ENCODE data around the gene XPO1. TPM values are rescaled to one million over a fixed set of nuclear protein-coding genes. Genes with fewer than 3 reads are reported as not detected.
"Not testable (repeated sequence)": the region's sequence is repeated elsewhere in the genome, so short reads cannot be mapped to it uniquely, and the experiment has no call there.

Gene XPO1
- total RNA-seq (2014; rRNA removed; shearing (Covaris generic)) = 134 and 210 TPM in 2 replicates

DNA sequence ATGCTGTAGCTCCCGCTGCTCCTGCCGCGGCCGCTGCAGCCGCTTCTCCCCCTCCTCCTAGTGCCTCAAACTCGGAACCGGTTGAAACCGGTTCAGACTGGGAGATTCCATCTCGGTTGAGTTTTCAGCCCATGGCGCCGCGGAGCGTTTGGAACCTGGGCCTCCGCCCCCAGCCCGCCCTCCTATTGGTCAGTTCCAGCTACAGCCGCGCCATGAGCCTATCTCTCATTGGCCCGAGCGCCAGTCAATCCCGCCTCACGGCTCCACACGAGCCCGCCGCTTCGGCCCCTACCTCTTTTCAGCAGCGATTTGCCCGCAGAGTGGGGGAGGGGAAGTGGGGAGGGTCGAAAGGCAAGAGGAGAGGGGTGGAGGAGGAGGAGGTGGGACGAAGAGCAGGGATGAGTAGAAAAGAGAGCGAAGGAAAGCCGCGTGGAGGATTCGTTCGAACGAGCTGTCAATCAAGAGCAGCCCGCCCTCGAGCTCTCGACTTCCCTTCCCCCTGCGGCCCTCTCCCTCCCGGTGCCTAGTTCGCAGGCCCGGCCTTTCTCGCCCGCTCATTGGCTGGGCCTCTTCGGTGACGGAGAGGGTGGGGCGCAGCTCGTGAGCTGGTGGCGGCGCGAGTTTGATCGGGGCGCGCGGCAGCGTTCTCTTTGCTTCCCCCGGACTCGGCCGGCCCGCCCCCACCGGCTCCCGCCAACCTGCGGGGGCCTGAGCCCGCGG lies at the start of gene XPO1:
Gene XPO1, minus strand, starts transcription at position 157 of the 720 bp plus-strand sequence. CDS start 4,459 bp downstream, outside the sequence.
- DNase-seq (ENCODE audit: low read depth) = peak; percentile 97

DNA sequence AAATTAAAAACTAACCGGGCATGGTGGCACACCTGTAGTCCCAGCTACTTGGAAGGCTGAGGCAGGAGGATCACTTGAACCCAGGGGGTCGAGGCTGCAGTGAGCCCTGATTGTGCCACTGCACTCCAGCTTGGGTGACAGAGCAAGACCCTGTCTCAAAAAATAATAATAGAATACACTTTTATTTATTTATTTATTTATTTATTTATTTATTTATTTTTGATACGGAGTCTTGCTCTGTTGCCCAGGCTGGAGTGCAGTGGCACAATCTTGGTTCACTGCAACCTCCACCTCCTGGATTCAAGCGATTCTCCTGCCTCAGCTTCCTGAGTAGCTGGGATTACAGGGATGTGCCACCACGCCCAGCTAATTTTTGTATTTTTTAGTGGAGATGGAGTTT lies 48.8 kb upstream of the XPO1 start:
- not testable (repeated sequence) for DNase-seq (ENCODE audit: low read depth)

- no peak for DNase-seq (ENCODE audit: low read depth)
These were observed 47.2 kb upstream of the XPO1 start for GRCh38 chr2:61585383-61585782.

DNA sequence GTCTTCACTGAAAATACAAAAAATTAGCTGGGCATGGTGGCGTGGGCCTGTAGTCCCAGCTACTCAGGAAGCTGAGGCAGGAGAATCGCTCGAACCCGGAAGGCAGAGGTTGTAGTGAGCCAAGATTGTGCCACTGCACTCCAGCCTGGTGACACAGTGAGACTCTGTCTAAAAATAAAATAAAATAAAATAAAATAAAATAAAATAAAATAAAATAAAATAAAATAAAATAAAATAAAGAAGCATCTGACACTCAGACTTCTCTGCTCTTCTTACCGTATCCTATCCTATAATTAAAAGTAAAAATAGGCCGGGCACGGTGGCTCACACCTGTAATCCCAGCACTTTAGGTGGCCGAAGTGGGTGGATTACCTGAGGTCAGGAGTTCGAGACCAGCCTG lies 46.2 kb upstream of the XPO1 start:
- DNase-seq (ENCODE audit: low read depth) = not testable (repeated sequence)

DNA sequence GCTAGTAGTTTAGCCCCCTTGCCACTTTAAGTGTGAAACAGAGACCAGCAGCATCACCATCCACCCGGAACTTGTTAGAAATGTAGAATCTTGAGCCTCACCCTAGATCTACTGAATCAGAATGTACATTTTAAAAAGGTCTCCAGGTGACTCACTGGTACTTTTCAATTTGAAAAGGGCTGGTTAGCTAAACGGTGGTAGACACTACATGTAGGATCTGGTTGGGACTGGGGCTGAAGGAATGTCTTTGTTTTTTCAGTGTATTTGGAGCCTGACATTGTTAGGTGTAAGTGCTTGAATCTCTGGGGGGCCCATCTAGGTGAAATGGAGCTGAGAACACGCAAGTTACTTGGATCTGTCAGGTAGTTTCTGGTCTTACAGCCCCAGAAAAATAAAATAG lies 44.0 kb upstream of the XPO1 start:
- DNase-seq (ENCODE audit: low read depth) = no peak

DNA sequence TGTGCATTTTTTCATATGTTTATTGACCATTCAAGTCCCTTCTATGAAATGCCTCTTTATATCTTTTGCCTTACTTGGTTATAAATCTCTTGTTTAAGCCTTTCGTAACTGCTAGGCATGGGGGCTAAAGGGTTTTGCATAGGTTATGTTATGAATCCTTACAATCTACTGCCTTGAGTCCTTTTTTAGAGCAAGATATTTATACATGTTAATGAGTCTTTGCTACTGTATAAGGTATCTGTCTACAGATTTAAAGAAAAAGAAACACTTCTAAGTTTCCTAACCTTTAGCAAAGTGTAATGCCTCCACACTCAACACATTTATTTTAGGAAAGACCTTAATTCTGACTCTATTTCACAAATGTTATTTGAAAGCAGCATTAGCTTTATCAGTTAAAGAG lies 43.6 kb upstream of the XPO1 start:
- no peak for DNase-seq (ENCODE audit: low read depth)

- no peak for DNase-seq (ENCODE audit: low read depth)
These were observed 37.3 kb upstream of the XPO1 start for GRCh38 chr2:61575447-61575859.

DNA sequence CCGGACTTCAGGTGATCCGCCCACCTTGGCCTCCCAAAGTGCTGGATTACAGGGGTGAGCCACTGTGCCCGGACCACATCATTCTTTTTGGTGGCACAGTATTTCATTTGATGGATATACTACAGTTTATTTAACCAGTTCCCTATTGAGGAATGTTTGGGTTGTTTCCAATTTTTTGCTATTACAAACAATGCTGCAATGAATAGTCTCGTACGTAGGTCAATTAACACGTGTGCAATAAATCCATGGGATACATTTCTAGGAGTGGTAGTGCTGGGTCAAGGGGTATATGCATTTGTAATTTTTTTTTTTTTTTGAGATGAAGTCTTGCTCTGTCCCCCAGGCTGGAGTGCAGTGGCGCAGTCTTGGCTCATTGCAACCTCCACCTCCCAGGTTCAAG lies 28.4 kb upstream of the XPO1 start:
- DNase-seq (ENCODE audit: low read depth) = no peak

DNA sequence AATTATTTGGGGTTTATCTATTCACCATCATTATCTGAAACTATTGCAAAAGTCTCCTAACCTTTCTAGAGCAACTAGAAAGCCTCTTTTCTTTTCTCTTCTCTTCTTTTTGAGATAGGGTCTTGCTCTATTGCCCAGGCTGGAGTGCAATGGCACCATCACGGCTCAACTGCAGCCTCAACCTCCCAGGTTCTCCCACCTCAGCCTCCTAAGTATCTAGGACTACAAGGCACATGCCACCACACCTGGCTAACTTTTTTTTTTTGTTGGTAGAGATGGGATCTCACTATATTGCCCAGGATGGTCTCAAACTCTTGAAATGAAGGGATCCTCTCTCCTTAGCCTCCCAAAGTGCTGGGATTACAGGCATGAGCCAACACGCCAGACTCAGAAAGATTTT lies 24.5 kb upstream of the XPO1 start:
- DNase-seq (ENCODE audit: low read depth) = no peak

DNA sequence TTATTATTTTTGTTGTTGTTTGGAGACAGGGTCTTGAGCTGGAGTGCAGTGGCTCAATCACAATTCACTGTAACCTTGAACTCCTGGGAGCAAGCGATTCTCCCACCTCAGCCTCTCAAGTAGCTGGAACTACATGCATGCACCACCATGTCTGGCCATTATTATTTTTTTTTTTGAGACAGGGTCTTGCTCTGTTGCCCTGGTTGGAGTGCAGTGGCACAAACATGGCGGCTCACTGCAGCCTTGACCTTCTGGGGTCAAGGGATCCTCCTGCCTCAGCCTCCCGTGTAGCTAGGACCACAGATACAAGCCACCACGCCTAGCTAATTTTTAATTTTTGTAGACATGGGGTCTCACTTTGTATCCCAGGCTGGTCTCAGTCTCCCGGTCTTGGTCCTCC lies 20.0 kb upstream of the XPO1 start:
- DNase-seq (ENCODE audit: low read depth) = no peak

DNA sequence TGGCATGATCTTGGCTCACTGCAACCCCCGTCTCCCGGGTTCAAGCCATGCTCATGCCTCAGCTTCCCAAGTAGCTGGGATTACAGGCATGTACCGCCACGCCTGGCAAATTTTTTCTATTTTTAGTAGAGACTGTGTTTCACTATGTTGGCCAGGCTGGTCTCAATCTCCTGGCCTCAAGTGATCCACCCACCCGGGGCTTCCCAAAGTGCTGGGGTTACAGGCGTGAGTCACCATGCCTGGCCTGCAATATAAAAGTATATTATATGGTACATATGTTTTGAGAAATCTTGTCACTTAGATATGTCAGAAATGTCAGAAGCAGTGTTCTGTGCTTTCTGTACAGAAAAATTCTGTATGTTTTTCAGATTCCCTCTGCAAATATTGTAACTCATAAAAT lies 19.2 kb upstream of the XPO1 start:
- DNase-seq (ENCODE audit: low read depth) = no peak

DNA sequence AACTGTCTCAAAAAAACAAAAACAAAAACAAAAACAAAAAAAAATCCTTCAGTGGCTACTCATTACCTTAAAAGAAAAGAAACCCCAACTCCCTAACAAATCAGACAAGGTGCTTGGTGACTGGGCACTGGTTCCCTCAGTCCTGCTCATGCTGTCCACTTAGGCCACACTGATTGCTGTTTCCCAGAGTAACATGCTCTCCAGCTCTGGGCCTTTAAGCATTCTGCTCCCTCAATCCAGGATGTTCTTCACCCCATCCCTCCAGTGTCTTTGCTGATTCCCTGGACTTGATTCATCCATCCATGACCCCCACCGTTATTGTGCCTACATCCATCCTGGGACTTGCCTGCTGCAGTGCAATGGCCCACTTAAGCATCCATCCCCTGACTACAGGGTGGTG lies 16.4 kb upstream of the XPO1 start:
- no peak for DNase-seq (ENCODE audit: low read depth)

DNA sequence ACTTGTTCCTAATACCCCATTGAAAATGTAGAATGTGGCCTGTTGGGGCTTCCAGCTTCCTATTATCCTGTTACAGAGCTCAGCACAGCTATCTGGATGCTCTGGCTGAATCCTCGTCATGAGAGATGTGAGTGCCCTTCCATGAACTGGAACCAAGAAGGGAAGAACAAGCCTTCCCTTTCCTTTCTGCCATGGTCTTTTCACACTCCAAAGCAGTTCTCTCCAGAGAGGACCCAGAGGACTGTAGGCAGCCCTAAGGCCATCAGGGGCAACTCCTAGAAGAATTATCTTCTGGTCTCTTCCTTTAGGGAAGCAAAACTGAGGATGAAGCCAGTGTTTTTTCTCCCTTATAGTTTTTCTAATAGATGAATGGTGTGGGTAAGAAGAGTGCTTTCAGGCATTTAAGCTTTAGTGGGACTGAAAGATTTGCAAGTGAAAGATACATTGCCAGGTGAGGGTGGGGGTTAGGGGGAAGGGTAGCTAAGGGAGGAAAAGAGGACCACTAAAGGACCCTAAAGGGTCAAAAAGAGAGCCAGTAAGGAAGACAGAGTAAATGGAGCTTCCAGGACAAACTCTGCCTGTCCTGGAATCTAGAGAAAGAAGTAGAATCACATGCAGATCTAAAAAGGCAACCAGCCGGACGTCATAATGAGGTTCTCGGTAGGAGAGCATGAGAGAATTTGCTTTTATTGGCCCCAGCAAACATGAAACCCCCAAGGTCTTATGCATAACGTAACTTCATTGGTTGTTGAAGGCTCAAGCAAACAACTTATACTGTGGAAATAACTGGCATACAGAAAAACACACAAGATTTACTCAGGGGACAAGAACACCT lies 12.4 kb upstream of the XPO1 start:
- no peak for DNase-seq (ENCODE audit: low read depth)

DNA sequence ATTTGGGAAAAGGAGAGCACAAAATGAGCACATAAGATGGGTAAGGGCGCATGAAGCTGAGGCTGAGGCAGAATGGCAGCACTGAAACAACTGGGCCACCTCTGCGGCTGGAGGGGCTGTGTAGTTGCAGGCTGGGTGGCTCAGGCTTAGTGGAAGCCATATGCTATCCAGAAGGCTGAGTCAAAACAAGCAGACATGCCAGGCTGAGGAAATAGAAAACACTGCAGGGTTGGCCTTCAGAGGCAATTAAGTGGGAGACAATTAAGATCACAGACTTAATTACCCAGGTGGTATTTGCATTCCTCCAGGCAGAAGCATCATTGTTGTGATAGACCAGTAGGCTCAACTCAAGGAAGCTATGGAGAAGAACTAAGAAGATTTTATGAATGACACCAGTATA lies 11.4 kb upstream of the XPO1 start:
- no peak for DNase-seq (ENCODE audit: low read depth)

- DNase-seq (ENCODE audit: low read depth) = no peak
These were observed 4.9 kb upstream of the XPO1 start for GRCh38 chr2:61543062-61543461.

DNA sequence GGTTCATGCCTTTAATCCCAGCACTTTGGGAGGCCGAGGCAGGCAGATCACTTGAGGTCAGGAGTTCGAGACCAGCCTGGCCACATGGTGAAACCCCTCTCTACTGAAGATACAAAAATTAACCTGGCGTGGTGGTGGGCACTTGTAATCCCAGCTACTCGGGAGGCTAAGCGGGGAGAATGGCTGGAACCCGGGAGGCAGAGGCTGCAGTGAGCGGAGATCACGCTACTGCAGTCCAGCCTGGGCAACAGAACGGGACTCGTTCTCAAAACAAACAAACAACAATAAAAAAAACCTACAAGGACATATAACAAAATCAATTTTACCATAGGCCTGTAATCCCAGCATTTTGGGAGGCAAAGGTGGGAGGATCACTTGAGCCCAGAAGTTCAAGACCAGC lies 2.0 kb upstream of the XPO1 start:
- DNase-seq (ENCODE audit: low read depth) = not testable (repeated sequence)

- DNase-seq (ENCODE audit: low read depth) = peak; percentile 45
These were observed 864 bp upstream of the XPO1 start for GRCh38 chr2:61538920-61539520.

DNA sequence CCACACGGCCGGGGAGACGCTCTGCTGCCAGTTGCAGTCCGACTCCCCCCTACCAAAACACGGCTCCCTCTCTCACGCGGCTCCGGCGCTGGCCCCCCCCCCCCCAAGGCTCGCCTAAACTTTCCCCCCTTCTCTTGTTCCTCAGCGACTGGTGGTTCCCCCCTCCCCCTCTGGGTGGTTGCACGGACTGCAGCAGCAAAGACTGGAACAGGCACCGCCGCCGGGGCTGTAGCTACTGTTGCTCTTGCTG lies 281 bp downstream of the XPO1 start:
- DNase-seq (ENCODE audit: low read depth) = no peak

DNA sequence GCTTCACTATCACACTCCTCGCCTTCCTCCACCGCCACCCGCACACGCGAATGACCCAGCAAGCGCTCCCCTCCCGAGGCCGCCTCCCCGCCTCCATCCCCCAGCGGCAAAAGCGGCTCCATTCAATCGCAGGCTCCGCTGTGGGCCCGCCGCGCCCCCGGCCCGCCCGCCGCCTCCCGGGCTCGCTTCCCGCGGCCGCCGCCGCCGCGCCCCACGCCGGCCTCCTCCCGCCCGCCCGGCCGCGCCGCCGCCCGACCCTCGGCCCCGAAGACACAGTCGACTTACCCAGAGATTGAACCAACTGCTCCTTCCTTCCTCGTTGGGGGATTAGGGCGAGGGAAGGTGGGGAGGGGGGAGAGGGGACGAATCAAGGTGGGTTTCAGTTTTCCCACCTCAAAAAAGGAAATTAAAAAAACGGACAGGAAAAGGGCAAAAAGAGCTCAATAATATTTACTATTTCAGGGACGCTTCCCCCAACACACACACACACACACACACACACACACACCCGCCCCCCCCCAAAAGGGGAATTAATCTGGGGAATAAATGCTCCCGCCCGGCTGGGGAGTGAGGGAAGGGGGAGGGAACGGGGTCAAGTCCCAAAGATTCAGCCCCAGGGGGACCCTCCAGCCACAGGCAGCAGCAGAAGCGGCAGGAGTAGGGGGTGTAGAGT lies 743 bp downstream of the XPO1 start:
- no peak for DNase-seq (ENCODE audit: low read depth)

- peak; percentile 88 for DNase-seq (ENCODE audit: low read depth)
These were observed 1.4 kb downstream of the XPO1 start for GRCh38 chr2:61536572-61537276.

GRCh38 chr2:61536180-61536571 lies 2.0 kb downstream of the XPO1 start:
- DNase-seq (ENCODE audit: low read depth) = peak; percentile 22

DNA sequence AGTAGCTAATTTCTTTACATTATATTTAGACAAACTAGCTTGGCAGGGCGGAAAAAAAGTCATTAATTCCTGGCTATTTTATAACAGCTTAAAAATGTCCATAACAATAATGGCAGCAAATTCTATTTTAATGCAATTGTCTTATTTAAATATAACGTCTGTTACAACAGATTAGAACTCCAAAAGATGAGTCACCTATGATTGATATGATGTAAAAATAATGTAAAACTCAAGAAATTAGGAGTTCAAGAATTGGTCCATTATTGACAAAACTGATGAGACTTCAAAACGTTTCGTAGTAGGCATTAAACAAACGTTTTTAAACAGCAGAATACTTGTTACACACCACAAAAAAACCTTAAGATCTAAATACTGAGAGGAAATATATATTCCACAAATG lies 2.7 kb downstream of the XPO1 start:
- no peak for DNase-seq (ENCODE audit: low read depth)
